GM21526 (cell line): ENCODE data around the gene ZBTB7C.

Experiments
- ATAC-seq: cut with Tn5 transposase; IDR thresholded peaks from one replicate; pipeline ENCODE4 v1.9.1; 2021; ENCODE audit warnings: moderate library complexity; ENCODE audit not compliant: unreplicated experiment, low FRiP score

Gene ZBTB7C

GRCh38 chr18:48419277-48420022, 10.3 kb upstream of the ZBTB7C start:
- ATAC-seq = no peak

GRCh38 chr18:48418539-48419276, 9.5 kb upstream of the ZBTB7C start:
- ATAC-seq = no peak

- no peak for ATAC-seq
These were observed 8.8 kb upstream of the ZBTB7C start for GRCh38 chr18:48417985-48418384.

- ATAC-seq = no peak
These were observed 4.2 kb upstream of the ZBTB7C start for GRCh38 chr18:48413342-48413741.

DNA sequence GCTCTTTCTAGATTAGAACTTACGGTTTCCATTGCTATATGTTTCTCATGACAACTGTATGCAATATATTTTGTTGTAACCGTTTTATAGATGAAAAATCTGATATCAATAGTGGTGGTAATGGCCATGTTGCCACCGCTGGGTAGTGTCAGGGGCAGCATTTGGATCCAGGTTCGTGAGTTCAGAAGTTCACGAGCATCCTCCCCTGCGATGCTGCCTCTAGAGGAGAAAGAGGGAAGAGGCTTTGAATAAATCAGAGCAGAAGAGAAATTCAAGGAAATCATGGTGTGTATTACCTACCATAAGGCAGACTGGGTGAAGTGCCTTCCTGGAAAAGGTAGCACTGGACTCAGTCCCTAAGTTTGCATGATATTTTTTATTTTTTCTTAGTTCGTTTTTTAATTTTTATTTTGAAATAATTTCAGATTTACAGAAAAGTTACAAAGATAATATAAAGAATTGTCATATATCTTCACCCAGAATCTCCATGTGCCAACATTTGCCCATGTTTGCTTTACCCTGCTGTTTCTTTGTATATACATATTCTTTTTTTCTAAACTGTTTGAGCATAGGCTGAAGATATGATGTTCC, 3.3 kb upstream of the ZBTB7C start:
- no peak for ATAC-seq

DNA sequence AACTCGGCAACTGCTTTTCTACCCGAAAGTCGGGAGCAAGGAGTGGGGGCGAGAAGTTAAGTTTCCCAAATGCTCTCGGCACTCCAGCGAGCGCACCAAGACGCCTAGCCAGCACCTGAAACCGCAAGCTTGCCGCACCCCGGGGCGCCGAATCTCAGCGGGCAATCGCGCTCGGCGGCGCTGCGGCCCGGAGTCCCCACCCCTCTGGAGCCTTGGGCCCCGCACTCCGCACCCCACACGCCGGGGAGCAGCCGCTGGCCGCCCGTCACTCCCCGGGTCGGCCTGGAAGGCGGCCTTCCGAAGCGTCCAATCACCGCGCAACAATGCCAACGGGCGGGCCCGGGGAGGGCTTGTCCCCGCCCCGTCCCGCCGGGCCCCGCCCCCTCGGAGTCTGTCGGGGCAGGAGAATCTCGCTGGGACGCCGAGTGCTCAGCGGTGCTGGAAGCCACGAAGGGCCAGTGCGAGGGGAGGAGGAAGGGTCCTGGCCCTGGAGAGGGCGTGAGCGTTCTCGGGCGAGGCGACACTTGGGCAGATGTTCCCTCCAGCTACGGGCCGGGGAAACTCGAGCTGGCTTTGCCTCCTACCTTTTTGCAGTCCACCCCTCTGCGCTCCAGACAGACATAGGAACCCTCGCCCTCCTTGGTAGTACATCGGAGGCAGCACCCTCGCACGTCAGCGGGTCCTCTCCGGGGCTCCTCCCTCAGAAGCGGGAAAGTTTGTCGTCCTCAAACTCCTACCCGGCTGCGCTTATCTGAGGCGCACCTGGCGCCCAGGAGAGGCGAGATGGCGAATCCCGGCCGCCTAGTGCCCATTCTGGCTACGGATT, 1.1 kb upstream of the ZBTB7C start:
- ATAC-seq = peak; percentile 93

DNA sequence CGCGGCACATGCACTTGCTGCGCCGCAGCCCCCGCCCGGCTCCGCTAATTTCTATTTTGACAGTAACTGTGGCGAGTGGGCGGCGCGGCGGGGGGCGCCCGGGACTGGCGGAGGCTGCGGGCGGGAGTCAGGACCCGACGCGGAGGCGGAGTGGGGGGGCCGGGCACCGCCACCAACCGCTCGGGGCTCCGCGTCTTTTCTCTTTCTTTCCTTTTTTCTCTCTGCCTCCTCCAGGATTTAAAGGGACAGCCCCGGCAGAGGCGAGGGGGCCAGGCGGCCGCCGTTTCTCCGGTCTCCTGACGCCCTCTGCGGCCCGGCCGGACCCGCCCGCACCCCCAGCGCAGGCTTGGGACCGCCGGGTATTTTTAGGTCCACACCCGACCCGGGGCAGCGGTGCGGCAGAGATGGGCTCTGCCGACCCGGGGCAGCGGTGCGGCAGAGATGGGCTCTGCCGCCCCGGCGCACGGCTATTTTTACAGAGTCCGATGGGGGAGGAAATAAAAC, 460 bp upstream of the ZBTB7C start:
- ATAC-seq = no peak

GRCh38 chr18:48408111-48408726, 964 bp downstream of the ZBTB7C start:
- no peak for ATAC-seq

DNA sequence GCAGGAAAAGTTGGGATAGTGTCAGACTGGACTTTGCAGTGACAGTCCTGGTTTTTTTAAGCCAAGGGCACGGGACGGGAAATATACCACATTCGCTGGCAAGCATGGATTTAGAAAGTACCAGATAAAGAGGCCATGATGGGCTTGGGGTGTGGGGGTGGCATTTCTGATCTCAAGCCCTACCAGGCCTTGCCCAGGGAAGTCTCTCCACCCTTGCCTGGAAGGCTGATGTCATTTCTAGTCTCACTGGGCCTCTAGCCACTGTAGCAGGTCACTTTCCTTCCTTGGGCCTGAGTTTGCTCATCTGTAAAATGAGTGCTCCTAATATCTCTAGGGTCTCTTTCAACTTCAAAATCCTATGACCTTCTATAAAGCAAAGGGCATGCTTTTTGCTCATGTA, 1.8 kb downstream of the ZBTB7C start:
- no peak for ATAC-seq

DNA sequence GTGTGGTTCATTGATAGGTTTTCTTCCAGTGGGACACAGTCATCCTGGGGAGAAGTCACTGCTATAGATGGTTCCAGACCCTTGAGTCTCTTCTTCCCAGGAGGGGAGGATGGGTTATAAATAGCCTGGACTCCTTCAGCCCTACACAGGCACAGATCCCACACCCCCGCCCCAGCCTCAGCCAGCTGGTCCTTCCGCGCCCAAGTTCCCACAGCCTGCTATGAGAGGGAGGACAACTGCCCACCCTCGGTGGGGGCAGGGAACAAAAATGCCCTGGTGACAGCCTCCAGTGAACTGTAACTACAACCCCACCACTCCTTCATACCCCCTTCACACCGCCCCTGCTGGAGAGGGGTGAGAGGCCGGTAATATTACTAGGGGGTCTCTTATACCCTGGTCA, 3.2 kb downstream of the ZBTB7C start:
- ATAC-seq = no peak

- no peak for ATAC-seq
These were observed 4.3 kb downstream of the ZBTB7C start for GRCh38 chr18:48404716-48405507.

GRCh38 chr18:48402953-48403352, 6.2 kb downstream of the ZBTB7C start:
- no peak for ATAC-seq

- ATAC-seq = no peak
These were observed 9.7 kb downstream of the ZBTB7C start for GRCh38 chr18:48399303-48400075.

DNA sequence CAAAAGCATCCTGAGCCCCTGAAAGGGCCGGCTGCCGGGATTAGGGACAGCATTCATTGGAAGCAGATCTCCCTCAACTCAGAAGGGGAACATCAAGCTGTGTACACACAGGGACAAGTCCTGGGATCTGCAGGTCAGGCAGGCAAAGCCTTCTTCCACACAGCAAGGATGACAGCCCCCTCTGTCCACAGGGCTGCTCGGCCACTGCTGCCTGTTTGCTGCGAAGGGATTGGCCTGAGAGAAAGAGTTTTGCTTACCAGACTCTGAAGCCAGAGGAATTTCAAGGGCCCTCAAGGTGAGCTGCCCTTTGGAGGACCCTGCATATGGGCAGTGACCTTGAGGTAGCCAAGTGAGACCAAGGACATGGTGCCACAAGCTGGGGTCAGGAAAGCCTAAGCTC, 11.1 kb downstream of the ZBTB7C start:
- ATAC-seq = no peak

GRCh38 chr18:48397021-48397420, 12.2 kb downstream of the ZBTB7C start:
- ATAC-seq = no peak

DNA sequence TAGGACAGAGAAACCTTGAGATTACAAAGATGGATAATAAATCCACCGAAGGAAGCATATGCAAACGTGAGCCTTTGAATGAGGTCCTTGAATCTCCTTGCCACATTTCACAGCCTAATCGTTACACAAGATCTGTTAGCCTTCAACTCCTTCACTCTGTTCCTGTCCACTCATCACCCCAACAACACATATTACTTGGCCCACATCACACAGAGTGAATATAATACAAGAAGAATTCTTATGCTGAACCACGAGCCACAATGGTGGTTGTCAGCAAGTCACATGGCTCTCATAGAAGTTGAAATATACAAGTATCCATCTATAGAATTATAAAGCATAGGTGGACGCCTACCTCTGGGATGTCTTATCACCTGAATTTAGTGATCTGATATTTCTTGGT, 12.6 kb downstream of the ZBTB7C start:
- no peak for ATAC-seq

- no peak for ATAC-seq
These were observed 13.5 kb downstream of the ZBTB7C start for GRCh38 chr18:48395646-48396045.

- ATAC-seq = no peak
These were observed 15.0 kb downstream of the ZBTB7C start for GRCh38 chr18:48394176-48394575.

- no peak for ATAC-seq
These were observed 15.4 kb downstream of the ZBTB7C start for GRCh38 chr18:48393776-48394175.
